ENCODE measurements around the gene FLRT3. TPM values are rescaled to one million over a fixed set of nuclear protein-coding genes. Genes with fewer than 3 reads are reported as not detected.

The FLRT3 gene
- total RNA-seq, 1 experiment from 2014 or later: 4.6 TPM

DNA sequence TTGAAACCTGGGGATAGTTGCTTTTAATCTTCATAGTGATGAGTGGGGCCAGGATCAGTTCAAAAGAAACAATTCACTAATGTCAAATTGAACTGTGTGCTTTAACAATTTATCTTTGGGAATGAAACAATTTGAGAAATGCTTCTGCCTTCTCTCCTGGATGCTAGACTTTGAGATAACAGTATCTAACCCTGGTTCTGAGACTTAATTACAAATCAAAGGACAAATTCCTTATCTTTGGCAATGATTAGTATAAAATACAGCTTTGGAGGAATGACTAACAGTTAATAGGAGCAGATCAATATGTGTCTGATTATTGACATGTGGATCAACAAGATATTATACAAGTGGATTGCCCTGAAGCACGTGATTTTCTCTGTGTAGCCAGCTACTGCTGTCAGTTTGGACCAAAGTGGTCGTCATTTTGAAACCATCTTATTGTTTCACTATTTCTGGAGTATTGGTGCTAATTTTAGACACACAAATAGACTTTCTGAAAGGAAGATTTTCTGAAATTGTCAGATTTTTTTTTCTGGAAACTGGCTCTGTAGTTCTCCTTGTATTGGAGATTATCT lies 6.2 kb upstream of the FLRT3 start:
- Mint-ChIP-seq H3K4me3 (ENCODE audit: low read depth, unreplicated experiment) (no peak overlapping the region), H3K27ac (ENCODE audit: unreplicated experiment) (no peak overlapping the region), H3K9me3 (ENCODE audit: low read depth, unreplicated experiment) (no peaks in the 10 kb centered on the region), H3K36me3 (ENCODE audit: insufficient read depth, unreplicated experiment) (peaks cover 5% of the 10 kb centered on the region), H3K27me3 (ENCODE audit: unreplicated experiment) (no peaks in the 10 kb centered on the region), H3K4me1 (ENCODE audit: low read depth, unreplicated experiment) (peaks cover 19% of the 10 kb centered on the region)
- BruUV-seq (replicated peaks): no TSS peak
- intact Hi-C loops (cut with micrococcal nuclease; ENCODE audit: unreplicated experiment): no loop called here
- TF ChIP-seq, protein P1, sequence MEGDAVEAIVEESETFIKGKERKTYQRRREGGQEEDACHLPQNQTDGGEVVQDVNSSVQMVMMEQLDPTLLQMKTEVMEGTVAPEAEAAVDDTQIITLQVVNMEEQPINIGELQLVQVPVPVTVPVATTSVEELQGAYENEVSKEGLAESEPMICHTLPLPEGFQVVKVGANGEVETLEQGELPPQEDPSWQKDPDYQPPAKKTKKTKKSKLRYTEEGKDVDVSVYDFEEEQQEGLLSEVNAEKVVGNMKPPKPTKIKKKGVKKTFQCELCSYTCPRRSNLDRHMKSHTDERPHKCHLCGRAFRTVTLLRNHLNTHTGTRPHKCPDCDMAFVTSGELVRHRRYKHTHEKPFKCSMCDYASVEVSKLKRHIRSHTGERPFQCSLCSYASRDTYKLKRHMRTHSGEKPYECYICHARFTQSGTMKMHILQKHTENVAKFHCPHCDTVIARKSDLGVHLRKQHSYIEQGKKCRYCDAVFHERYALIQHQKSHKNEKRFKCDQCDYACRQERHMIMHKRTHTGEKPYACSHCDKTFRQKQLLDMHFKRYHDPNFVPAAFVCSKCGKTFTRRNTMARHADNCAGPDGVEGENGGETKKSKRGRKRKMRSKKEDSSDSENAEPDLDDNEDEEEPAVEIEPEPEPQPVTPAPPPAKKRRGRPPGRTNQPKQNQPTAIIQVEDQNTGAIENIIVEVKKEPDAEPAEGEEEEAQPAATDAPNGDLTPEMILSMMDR (IDR thresholded peaks at IDR 0.05; ENCODE audit: unreplicated experiment): no peak
- CTCF ChIA-PET: no interaction called here
- no peak for DNase-seq

DNA sequence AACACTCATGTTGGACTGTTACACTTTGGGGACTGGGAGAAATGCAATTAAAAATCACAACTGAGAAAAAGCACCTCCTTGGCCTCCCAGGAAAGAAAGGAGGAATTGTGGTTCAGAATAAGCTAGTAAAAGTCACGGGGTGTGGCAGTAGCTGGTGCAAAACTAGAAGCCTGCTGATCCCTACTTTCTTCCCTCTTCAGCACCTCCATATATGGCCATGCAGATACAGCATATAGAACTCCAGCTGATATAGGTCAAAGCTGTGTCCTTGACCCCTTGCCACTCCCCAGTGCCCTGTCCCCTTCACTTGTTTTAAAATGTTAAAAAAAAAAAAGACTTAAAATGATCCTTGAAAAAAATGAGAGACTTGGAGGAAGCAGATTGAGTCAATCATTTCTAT lies 5.5 kb upstream of the FLRT3 start:
- Mint-ChIP-seq H3K4me3 (ENCODE audit: low read depth, unreplicated experiment) (no peak overlapping the region), H3K27me3 (ENCODE audit: unreplicated experiment) (no peaks in the 10 kb centered on the region), H3K36me3 (ENCODE audit: insufficient read depth, unreplicated experiment) (peaks cover 5% of the 10 kb centered on the region), H3K4me1 (ENCODE audit: low read depth, unreplicated experiment) (peaks cover 19% of the 10 kb centered on the region), H3K27ac (ENCODE audit: unreplicated experiment) (no peak overlapping the region), H3K9me3 (ENCODE audit: low read depth, unreplicated experiment) (no peaks in the 10 kb centered on the region)
- BruUV-seq (replicated peaks): no TSS peak
- no peak for DNase-seq
- TF ChIP-seq, protein P1 (IDR thresholded peaks at IDR 0.05; ENCODE audit: unreplicated experiment): no peak
- CTCF ChIA-PET: no interaction called here
- intact Hi-C loops (cut with micrococcal nuclease; ENCODE audit: unreplicated experiment): no loop called here

DNA sequence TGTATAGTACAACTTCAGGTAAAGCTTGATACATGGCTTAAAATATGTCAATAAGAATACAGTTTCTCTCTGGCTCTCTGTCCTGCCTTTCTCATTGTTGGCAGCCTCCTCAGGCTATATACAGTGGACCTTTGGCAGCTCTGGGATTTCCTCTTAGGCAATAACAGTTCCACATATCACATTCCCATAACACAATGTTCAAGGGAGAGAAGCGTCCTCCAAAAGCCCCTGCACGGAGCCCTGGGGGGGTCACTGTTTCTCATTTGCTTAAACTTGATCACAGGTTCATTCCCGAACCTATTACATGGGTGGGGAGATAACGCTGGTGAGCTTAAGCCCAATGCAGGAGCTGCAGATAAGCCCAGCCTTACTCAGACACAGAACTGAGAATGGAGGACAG lies 4.4 kb upstream of the FLRT3 start:
- H3K4me3 Mint-ChIP-seq (ENCODE audit: low read depth, unreplicated experiment): no peak overlapping the region
- CTCF ChIA-PET: interaction anchor here (1.0 kb wide), 1 partner anchor 9 kb away, joined by 4 read pairs; no protein-coding TSS in a partner anchor
- no peaks in the 10 kb centered on the region for H3K9me3 Mint-ChIP-seq (ENCODE audit: low read depth, unreplicated experiment)
- BruUV-seq (replicated peaks): no TSS peak
- peaks cover 13% of the 10 kb centered on the region for H3K36me3 Mint-ChIP-seq (ENCODE audit: insufficient read depth, unreplicated experiment)
- H3K27ac Mint-ChIP-seq (ENCODE audit: unreplicated experiment): no peak overlapping the region
- intact Hi-C loops (cut with micrococcal nuclease; ENCODE audit: unreplicated experiment): no loop called here
- TF ChIP-seq, protein P1 (IDR thresholded peaks at IDR 0.05; ENCODE audit: unreplicated experiment): no peak
- H3K27me3 Mint-ChIP-seq (ENCODE audit: unreplicated experiment): no peaks in the 10 kb centered on the region
- peaks cover 19% of the 10 kb centered on the region for H3K4me1 Mint-ChIP-seq (ENCODE audit: low read depth, unreplicated experiment)
- no peak for DNase-seq

DNA sequence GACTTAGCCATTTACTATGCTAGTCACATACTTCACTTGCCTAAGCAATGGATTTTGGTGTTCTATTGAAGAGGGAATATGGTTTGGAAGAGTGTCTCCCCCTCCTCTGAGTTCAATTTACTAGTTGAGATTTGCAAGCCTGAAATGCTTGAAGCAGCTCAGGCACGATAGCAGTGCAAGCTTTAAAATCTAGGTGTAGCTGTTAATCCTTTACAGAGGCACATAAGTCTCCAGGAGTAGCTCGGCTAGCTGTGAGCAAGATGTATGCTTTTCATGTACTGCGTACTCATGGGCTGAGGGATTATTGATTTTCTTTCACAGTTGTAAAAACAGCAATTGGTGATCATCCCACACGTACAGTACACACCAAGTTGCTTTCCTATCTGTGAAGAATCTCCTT lies 726 bp downstream of the FLRT3 start:
- TF ChIP-seq, protein P1 (IDR thresholded peaks at IDR 0.05; ENCODE audit: unreplicated experiment): no peak
- no peaks in the 10 kb centered on the region for H3K9me3 Mint-ChIP-seq (ENCODE audit: low read depth, unreplicated experiment)
- H3K36me3 Mint-ChIP-seq (ENCODE audit: insufficient read depth, unreplicated experiment): peaks cover 14% of the 10 kb centered on the region
- peak overlapping the region; percentile 61 for H3K27ac Mint-ChIP-seq (ENCODE audit: unreplicated experiment)
- CTCF ChIA-PET: interaction anchor here (1.2 to 1.6 kb wide), 3 partner anchors 112 to 364 kb away, joined by 3 to 6 read pairs (median 4); no protein-coding TSS in a partner anchor
- no peak for DNase-seq
- H3K4me3 Mint-ChIP-seq (ENCODE audit: low read depth, unreplicated experiment): peak overlapping the region; percentile 72
- BruUV-seq (replicated peaks): no TSS peak
- H3K4me1 Mint-ChIP-seq (ENCODE audit: low read depth, unreplicated experiment): no peaks in the 10 kb centered on the region
- intact Hi-C loops (cut with micrococcal nuclease; ENCODE audit: unreplicated experiment): loop anchor here (2.0 to 10.0 kb wide), 7 partner anchors 76 to 1648 kb away; no protein-coding TSS in a partner anchor
- H3K27me3 Mint-ChIP-seq (ENCODE audit: unreplicated experiment): no peaks in the 10 kb centered on the region

Measured in Calu3 (cell line).